GM12878 (cell line): ENCODE results near the gene PCDHGB6.

ENCODE experiments used
- ATF3 ChIP-seq: IDR thresholded peaks from 2 replicates; pipeline ENCODE4 v1.6.1; 2011; ENCODE audit warnings: low read depth, mild to moderate bottlenecking, low read length, moderate library complexity, borderline replicate concordance; ENCODE audit errors: extremely low read depth
- CREB1 ChIP-seq: IDR thresholded peaks from 2 replicates; pipeline ENCODE4 v1.6.1; 2012; ENCODE audit warnings: low read depth, mild to moderate bottlenecking, inconsistent platforms
- TAF1 ChIP-seq: IDR thresholded peaks from 2 replicates; pipeline ENCODE4 v1.6.1; 2011; ENCODE audit warnings: mild to moderate bottlenecking, low read depth, low read length, borderline replicate concordance

- TF ChIP-seq ATF3 (no peak), TAF1 (no peak), CREB1 (no peak)
These were observed 33.9 kb downstream of the PCDHGB6 start for GRCh38 chr5:141441571-141442170.
